Measurements from ENCODE around the gene RNF138.
"Not testable (repeated sequence)": the region's sequence is repeated elsewhere in the genome, so short reads cannot be mapped to it uniquely, and the experiment has no call there.

The RNF138 gene, protein sequence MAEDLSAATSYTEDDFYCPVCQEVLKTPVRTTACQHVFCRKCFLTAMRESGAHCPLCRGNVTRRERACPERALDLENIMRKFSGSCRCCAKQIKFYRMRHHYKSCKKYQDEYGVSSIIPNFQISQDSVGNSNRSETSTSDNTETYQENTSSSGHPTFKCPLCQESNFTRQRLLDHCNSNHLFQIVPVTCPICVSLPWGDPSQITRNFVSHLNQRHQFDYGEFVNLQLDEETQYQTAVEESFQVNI

DNA sequence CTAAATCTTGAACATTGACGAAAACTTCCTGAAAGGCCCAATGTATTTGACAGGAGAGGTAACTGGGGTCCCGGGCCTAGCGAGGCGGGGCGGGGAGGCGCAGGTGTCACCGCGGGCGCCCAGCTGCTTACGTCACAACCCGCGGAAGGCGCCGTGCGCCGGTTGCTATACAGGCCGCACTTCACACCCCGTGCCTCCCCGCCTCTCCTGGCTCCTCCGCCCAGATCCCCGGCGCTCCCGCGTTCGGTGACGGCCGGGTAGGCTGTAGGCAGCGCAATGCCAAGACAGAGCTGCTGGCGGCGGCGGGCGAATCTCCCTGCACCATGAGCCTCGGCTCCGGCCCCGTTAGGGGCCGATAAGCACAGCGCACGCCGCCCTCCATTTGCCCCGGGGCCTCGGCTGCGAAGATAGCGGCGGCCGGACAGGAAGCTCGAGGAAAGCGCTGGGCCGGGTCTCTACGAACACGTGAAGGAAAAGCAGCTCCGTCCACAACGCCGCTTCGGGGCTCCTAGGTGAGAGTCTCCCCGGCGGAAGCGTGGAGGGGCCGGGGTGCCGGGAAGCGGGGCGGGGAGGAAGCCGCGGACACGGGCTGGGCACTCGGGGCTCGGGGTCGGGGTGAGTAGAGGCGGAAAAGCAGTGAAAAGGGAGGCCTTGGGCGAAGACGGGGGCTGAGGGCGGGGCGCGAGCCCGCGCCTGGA is at the start of gene RNF138:
RNF138 (plus strand) TSS at position 151 of the 698 bp plus-strand sequence. CDS start 903 bp downstream, outside the sequence.
- DNase-seq (ENCODE audit: low read depth in 3 of 3) = peak; percentile 65 to 86 (median 79)

DNA sequence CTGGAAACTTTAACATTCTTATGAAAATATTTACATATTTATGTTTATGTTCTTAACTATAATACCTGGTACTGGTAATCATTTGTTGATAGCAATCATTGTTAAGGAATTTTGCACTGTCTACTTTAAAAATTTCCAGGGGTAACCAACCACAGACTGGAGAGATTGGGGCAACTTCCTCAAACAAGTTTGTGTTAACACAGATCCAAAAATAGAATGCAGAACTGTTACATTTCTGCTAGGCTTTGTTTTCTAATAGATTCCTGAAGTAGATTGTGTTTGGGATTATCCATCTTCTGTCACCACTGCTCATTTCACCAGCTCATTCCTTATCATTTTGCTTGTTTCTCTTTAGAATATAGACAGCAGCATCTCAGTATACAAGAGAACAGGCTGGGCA is 49.3 kb upstream of the RNF138 start:
- DNase-seq (ENCODE audit: low read depth in 3 of 3) = no peak

DNA sequence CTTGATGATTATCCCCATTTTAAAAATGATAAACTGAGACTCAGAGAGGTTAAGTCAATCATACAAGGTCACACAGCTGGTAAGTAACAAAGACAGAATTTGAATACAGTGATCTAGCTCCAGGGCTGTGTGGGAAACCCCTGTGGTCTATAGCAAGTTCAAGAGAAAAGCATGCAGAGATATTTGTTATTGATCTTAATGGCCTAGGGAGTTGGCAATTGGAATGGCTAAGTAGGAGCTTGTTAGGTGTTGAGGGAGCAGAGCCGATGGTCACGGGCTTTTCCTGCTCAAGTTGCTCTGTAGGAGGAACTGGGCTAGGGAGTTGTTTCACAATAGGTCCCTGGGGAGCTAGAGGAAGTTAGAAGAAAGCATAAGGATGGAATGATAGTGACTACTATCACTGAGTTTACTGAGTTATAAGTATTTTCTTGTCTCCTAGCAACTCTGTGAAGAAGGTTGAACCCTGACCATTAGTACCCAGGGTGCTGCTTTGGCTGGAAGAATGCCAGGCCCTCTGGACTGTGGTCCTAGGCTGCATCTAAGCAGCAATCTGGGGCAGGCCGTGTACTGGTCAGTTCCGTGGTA is 43.1 kb upstream of the RNF138 start:
- DNase-seq (ENCODE audit: low read depth in 3 of 3) = no peak

DNA sequence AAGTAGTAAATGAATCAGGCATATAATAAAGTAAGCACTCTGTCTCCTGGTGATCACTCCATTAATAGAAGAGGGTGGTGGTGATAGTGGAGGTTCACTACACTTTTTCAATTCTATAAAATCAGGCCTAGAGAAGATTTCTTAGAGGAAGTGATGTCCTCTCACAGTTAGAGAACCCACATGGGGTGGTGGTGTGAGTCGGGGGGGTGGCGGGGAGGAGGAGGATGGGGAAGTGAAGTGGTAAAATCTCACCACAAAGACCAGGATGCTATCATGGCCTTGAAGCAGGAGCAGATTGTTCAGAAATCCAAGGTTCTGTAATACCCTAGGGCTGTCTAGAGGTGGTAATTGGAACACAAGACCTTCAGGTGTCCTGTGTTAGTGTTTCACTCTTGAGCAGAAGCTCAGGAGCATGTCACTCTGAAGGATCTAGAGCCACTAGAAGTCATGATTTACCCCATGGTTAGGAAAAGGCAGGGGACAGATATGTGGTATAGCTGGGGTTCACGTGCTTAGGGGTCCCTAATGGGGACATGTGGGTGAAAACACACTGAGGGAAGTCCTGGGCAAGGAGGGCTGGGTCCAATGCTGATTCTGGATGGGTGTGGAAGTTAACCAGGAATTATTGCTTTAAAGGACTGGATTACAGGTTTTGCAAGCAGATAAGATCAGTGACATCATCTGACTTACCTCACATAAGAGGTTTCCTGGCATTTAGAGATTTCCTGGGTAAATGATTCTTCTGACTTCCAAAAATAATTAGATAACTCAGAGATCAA is 42.1 kb upstream of the RNF138 start:
- peak in 2 of 3 donors; percentile 12 to 38 for DNase-seq (ENCODE audit: low read depth in 3 of 3)

DNA sequence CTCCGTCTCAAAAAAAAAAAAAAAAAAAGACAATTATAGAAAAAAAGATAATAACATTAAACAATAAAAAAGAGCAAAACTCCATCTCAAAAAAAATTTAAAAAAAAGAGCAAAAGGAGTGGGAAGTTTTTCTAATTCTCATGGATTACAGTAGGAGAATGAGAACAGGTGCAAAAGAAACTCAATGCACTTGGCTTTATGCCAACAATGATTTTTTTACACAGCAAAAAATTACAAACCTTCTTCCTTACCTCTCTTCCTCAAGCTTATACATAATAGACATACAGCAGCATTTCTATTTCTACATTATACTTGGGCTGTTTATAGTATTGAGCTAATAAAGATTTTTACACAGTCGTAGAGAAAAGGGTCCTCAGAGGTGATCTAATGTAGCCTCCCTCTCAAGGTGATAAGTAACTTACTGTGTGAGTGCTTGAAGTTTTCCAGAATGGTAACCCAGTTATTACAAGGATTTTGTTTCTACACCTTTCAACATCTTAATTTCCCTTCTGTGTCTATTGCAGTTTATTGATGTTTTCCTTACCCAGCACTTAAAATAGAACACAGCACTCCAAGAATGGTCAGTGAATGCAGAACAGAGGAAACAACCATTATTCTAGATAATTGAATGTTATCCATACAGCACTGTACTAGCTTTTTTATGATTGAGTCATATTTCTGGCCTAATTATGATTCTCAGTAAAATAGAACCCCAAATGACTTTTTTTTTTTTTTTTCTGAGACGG is 34.9 kb upstream of the RNF138 start:
- no peak for DNase-seq (ENCODE audit: low read depth in 3 of 3)

DNA sequence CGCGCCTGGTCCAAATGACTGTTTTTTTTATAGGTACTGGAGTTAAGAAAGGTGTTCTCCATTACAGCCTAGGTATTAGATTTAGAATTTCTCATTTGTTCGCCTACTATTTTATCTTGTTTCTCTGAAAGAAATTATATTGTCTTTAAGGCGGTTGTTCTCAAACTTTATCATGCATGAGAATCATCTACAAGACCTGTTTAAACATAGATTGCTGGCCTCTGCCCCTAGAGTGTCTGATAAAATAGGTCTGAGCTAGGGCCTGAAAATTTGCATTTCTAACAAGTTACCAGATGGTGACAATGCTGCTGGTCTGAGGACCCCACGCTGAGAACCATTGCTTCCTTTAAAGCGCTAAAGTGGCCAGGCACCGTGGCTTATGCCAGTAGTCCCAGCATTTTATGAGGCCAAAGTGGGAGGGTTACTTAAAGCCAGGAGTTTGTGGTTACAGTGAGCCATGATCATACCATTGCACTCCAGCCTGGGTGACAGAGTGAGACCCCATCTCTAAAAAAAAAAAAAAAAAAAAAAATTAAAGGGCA is 34.0 kb upstream of the RNF138 start:
- DNase-seq (ENCODE audit: low read depth in 3 of 3) = no peak

DNA sequence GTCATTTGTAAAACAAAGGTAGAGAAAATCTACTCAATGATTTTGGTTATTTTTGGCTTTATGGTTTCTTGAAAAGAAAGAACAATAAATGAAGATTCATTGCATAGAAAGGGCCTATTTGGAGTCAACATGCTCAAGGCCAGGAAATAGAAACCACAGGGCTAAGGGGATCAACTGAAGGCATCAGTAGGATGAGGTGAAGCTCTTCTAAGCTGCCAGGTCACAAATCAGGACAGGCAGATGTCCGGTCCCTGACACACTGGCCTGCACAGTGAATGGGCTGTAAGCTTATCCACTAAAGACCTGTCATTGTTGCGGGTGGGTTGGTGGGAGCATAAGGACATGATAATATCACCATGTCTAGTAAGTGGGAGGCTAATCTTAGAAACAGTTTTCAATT is 31.6 kb upstream of the RNF138 start:
- no peak for DNase-seq (ENCODE audit: low read depth in 3 of 3)

DNA sequence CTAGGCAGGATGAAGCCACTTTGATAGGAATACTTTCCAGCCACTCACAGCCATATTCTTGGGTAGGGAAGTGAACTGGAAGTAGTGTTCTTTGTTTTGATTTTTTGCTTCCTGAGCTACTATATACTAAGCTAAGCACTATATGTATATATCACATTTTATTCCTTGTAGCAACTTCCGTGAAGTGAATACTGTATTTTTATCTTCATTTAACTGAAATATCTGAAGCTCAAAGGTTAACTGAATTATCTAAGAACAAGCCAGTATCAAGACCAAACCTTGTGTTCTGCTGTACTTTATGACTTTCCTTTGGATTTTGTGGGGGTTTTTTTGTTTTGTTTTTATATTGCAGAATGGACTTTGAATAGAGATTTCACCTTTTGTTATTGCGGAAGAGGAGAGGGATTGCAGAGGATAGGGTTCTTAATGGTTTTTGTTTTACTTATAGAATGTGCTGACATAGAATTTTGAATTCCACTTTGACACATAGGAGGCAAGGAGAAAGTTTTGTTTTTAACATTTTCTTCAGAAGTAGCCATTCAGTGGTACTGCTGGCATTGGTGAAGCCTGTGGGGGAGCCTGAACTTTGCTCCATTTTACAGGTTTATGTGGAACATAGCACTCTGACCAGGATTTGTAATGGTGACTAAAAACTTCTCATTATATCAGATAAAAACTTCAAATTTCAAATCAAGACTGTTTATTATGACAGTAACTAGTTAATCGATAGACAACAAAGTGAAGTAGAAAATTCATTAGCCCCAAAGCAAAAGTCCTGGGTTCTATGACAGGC is 24.1 kb upstream of the RNF138 start:
- no peak for DNase-seq (ENCODE audit: low read depth in 3 of 3)

DNA sequence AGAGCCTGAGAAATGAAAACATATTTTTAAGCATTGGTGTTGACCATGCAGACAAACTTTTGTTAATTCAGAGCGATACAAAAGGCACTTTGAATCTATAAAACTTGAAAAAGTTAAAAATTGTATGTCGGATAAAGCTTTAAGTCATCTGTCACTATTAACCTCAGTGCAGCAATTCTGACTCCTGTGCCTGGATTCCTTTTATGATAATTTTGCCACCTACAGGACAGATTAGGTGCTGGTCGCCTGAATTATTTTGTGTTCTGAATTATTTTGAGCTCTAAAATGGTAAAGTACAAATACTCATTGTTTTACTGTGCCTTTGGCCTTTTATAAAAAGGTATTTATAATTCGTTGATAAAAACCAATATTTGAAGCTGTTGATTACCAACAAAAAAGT is 19.4 kb upstream of the RNF138 start:
- DNase-seq (ENCODE audit: low read depth in 3 of 3) = no peak

DNA sequence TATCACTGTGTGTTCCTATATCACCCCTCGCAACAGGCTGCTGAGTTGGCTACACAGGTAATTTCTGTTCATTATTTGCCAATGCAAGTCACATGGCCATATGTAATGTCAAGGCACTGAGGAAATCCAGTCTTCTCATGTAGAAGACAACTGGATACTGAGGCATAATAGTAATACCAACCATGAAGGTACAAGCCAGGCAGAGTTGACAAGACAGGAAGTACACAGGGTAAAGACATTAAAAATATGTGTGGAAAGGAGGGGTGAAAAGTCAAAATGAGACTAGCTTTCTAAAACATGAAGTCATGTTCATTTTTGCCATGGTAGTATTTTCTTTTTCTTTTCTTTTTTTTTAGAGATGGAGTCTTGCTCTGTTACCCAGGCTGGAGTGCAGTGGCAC is 17.5 kb upstream of the RNF138 start:
- DNase-seq (ENCODE audit: low read depth in 3 of 3) = no peak

DNA sequence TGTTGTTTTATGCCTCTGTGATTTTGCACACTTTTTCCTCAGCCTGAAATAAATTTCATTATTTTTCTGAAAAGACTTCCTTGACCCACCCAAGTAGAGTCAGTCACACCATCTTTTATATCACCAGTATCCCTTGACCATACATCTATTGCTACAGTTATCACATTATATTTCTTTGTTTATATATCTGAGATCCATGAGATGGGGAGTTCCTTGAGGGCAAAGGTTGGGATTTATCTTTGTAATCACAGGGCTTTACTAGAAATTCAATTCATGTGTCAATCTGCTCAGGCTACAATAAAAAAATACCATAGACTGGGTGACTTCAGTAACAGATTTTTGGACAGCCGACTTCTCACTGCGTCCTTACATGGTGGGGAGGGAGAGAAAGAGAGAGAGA is 12.8 kb upstream of the RNF138 start:
- DNase-seq (ENCODE audit: low read depth in 3 of 3) = no peak

DNA sequence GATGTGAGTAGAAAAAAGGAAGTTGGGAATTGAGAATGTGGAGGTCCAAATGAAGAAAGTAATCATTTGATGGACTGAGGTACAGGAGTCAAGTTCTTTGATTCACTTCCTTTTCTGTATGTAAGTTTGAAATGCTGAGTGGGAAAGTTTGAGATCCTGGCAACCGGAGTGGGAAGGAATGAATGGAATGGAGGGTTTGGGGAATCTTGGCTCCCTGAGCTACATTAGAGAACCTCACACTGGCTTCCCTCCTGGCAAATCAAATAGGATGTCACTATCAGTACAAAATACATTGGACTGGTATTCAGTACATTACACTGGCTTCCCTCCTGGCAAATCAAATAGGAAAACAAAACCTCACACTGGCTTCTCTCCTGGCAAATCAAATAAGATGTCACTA is 9.8 kb upstream of the RNF138 start:
- DNase-seq (ENCODE audit: low read depth in 3 of 3) = no peak

DNA sequence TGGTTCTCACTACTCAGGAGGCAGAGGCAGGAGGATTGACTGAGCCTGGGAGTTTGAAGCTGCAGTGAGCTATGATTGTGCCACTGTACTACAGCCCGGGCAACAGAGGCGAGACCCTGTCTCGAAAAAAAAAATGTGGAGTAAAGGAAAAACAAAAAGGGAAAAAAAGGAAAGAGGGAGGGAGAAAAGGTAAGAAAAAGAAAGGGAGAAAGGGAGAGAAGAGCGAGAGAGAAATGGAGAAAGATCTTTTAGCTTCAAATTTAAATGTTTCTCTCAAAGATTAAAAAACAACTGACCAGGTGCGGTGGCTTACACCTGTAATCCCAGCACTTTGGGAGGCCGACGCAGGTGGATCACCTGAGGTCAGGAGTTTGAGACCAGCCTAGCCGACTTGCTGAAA is 7.9 kb upstream of the RNF138 start:
- DNase-seq (ENCODE audit: low read depth in 3 of 3) = no peak

DNA sequence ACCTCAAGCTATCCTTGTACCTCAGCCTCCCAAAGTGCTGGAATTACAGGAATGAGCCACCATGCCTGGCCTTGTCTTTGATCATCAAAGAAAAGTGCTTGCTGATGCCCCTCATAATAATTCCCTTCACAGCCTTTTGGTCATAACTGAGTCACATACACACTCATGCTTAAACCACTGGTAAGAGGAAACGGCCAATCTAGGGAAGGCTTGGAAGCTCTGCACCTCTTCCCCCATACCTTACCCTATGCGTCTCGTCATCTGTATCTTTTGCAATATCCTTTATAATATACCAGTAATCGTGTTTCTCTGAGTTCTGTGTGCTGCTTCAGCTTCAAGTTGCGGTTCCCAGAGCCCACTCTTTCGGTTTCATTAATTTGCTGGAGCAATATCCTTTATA is 4.8 kb upstream of the RNF138 start:
- DNase-seq (ENCODE audit: low read depth in 3 of 3) = no peak

DNA sequence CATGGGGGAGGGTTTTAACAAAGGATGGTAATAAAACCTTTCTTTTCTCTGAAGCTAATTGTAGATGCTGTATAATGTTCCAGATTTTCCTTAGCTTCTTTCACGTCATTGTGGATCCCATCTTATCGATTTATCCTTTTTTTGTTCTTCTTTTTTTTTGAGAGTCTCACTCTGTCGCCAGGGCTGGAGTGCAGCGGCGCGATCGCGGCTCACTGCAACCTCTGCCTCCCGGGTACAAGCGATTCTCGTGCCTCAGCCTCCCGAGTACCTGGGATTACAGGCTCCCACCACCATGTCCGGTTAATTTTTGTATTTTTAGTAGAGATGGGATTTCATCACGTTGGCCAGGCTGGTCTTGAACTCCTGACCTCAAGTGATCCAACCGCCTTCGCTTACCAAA is 843 bp upstream of the RNF138 start:
- DNase-seq (ENCODE audit: low read depth in 3 of 3) = not testable (repeated sequence)

DNA sequence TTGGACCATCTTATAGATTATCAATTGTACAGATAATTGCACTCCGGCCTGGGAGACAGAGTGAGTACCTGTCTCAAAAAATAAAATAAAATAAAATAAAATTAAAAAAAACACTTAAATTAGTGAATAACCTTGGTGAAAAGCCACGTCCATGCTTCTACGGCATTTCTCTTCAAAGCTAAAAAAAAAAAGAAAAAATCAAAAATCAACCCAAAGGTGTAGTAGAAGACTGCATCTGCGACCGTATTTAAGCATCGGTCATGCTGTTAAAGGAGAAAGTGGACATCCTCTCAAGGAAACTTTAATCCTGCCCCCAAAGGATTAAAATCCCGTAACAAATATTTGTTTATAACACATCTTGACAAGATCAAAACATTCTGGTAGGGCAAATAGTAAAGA is 350 bp upstream of the RNF138 start:
- DNase-seq (ENCODE audit: low read depth in 3 of 3) = no peak

DNA sequence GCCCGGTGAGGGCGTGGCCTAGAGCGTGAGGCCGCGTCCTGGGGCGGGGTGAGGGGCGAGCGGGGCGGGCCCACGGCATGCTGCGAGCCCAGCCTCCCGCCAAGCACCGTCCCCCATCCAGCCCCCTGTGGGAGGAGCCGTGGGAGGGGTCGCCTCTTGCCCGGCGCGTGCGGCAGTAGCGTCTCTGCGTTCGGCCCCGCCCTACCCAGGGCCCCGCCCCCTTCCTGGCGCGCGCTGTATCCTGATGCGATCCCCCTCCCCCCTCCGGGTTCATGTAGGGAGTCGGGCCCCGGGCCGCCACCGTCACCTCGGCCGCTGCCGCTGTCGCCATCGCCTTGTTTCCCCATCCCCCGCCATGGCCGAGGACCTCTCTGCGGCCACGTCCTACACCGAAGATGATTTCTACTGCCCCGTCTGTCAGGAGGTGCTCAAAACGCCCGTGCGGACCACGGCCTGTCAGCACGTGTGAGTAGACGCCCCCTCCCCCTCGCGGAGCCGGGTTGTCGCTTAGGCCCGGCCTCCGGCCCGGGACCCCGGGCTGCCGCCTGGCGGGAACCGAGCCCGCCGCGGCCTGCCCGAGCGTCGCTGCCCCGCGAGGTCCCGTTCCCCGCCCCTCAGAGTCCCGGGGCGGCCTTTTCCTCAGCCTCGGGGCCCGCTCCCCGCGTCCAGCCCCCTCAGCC is 888 bp downstream of the RNF138 start:
- DNase-seq (ENCODE audit: low read depth in 3 of 3) = peak; percentile 99

DNA sequence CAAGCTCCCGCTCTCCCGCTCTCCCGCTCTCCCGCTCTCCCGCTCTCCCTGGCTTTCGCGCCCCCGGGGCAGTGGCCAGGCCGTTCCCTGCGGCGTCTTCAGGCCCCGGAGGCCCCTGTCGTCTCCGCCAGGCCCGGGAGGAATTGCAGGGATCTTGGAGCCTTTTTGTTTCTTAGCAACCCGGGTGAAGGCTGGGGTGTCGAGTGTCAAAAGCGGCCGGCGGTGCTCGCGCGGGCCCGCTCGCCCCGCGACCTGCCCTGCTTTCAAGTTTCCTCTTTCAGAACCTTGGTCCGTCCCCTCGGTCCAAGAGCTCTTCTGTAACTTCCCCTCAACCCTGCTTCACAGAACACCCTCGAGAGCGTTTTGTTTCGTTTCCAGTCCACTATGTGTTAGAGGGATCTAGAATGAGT is 1.4 kb downstream of the RNF138 start:
- peak in 1 of 3 donors; percentile 5 for DNase-seq (ENCODE audit: low read depth in 3 of 3)

DNA sequence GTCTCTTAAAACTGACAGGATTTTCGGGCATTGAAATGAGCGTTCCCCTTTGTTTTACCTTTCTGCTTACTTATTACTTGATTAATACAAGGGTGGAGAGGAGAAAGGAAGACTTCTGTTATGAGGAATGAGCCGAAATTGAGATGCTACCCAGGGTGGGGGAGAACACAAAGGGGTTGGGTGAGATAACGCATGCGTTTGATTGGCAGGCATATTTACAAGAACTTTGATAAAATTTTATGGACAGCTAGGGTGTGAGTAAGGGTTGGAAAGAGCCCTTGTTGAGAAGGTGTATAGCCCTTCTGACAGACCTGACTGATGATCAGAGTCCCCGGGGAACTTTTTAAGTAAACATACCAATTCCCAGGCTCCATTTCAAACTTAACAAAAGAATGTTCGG is 1.8 kb downstream of the RNF138 start:
- DNase-seq (ENCODE audit: low read depth in 3 of 3) = no peak

Data from stimulated activated CD4-positive, alpha-beta T cell treated with anti-CD3 and anti-CD28 coated beads, TNF-alpha, amount 100 ng/mL, for 48 hours (primary cell).